Adrenal gland (tissue), 12 donors: ENCODE data around the gene LSM14B. TPM values are rescaled to one million over a fixed set of nuclear protein-coding genes. Genes with fewer than 3 reads are reported as not detected.

ENCODE experiments used
- DNase-seq, 7 donors: peaks; one replicate each; pipeline ENCODE4 v3.0.0-alpha.2; 2019 to 2020
- H3K27ac ChIP-seq, 5 donors: fragments of 200-600 bp; sonication (generic) in 4 of 5; 1 replicate in 3 of 5; 2 replicates in 2 of 5; pipeline versions ENCODE4 v1.5.1 to v1.8.0; 2016 to 2020; ENCODE audit warnings: mild to moderate bottlenecking in 1 of 5
- H3K27me3 ChIP-seq: fragments of 200-600 bp; 2 replicates; pipeline ENCODE4 v1.8.0; 2021
- H3K36me3 ChIP-seq, 2 donors: fragments of 200-600 bp; replicated peaks in 1 of 2; 1 replicate in 1 of 2; 2 replicates in 1 of 2; pipeline versions ENCODE4 v1.5.1 to v1.8.0; 2018 to 2022
- H3K4me1 ChIP-seq, 2 donors: fragments of 200-600 bp; replicated peaks in 1 of 2; 1 replicate in 1 of 2; 2 replicates in 1 of 2; pipeline versions ENCODE4 v1.5.1 to v1.8.0; 2018 to 2021
- H3K4me3 ChIP-seq, 4 donors: fragments of 200-600 bp; sonication (generic) in 3 of 4; one replicate each; pipeline ENCODE4 v1.5.1; 2016 to 2018
- H3K9me3 ChIP-seq, 3 donors: fragments of 200-600 bp; sonication (generic) in 1 of 3; replicated peaks in 1 of 3; 1 replicate in 2 of 3; 2 replicates in 1 of 3; pipeline versions ENCODE4 v1.5.1 to v1.8.0; 2016 to 2021
- POLR2A ChIP-seq, 2 donors: fragments of 450-650 bp; IDR thresholded peaks; one replicate each; pipeline ENCODE4 v1.6.1; 2017; ENCODE audit warnings: antibody characterized with exemption in 2 of 2, mild to moderate bottlenecking in 2 of 2, moderate library complexity in 1 of 2
- WGBS, 4 donors: extraction: QIAGEN DNeasy Blood & Tissue Kit in 2 of 4; methylation state at CpG; one replicate each; pipeline versions ENCODE4 v1.1.5 to v1.1.7; 2013 to 2017; 5-methylcytosine and 5-hydroxymethylcytosine counted together
- intact Hi-C, 2 donors: fragments of 100-400 bp; cut with DNase I; formaldehyde crosslinking; loops; one replicate each; pipeline versions ENCODE4 v1.14.1 to v1.15.0; 2022 to 2023
- polyA plus RNA-seq, 3 donors: library from polyadenylated mRNA; stranded (reverse); fragments of 200-250 nt in 2 of 3; fragments of 350-450 nt in 1 of 3; fragmentation: Illumina TruSeq in 1 of 3; extraction: RNeasy Lipid Tissue Mini Kit (QIAGEN cat#74804) in 1 of 3; gene quantifications; one replicate each; pipeline ENCODE4 v1.2.3, GENCODE V29; 2013 to 2014
- total RNA-seq, 9 donors: library from RNA; depleted of rRNA in 4 of 9; stranded (reverse); fragments of >200 nt in 4 of 9; fragments of 120-200 nt in 1 of 9; fragmentation: NEBNext Ultra II Directional in 1 of 9; extraction: Animal tissue kit (Norgen Biotek cat#: 25700) in 1 of 9; gene quantifications; one replicate each; pipeline versions ENCODE4 v1.1.0 to v1.2.4, GENCODE V29; 2013 to 2023
- TF ChIP-seq, protein P1 (sequence below), 6 experiments: fragments of 450-650 bp in 4 of 6; fragments of 200-600 bp in 2 of 6; sonication (generic) in 1 of 6; IDR thresholded peaks; 1 replicate in 5 of 6; 2 replicates in 1 of 6; pipeline versions ENCODE4 v1.5.1 to v1.8.0; 2016 to 2021; ENCODE audit warnings: antibody characterized with exemption in 6 of 6, mild to moderate bottlenecking in 2 of 6, moderate library complexity in 1 of 6
- donor health status: healthy with polysubstance abuse.
- donor health status: Bipolar disorder and iron deficiency.
- donor health status: DM: yes; HTN: yes; CAD: no.
- donor health status: DM: no; HTN: no; CAD: no.
- donor health status: DM: no; HTN: no; CAD: no.
- donor health status: DM: yes; HTN: yes; CAD: no.

LSM14B gene
- total and polyA plus RNA-seq, 12 donors: 17.6 to 47.0 (median 29.2) TPM

DNA sequence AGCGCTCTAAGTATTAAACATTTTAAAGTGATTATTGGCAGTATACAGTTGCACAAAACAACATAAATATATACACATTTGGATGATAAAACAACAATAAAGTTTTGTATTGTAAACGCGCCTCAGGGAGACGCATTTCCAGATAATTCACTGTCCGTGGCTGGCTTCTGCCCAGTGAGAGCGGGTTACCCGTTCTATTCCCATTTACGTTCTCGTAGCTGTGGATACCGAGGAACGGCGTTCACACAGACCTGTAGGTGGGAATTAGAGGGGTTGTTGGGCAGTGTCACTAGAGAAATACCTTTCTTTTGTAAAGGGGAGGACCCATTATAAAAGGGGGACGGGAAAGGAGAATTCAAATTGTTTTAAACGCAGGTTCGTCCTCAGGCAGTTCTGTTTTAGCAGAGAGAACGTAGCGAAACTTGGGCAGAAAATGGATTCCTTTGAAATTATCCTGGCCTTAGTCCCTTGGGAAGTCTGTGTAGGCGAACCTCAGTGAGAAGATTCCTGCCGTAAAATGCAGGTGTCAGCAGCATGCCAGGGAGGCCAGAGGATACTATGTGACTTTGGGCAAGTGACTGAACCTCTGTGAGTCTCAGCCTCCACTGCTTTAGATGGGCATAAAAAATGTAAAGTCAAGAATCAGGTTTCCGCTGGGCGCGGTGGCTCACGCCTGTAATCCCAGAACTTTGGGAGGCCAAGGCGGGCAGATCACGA is 61.3 kb downstream of the LSM14B start:
- peaks cover 0 to 7% of the 10 kb centered on the region in 2 donors for H3K36me3 ChIP-seq
- intact Hi-C loops: no loop called here
- WGBS, 4 donors: 26 to 28% (median 27%) methylated on average over 25 of the region's 25 CpGs
- peaks cover 16 to 35% of the 10 kb centered on the region in 2 donors for H3K4me1 ChIP-seq
- H3K27me3 ChIP-seq: no peaks in the 10 kb centered on the region
- H3K4me3 ChIP-seq: peak overlapping the region; percentile 49 to 96 (median 79)
- H3K27ac ChIP-seq: peak overlapping the region; percentile 61 to 99 (median 95)
- no peak for TF ChIP-seq POLR2A (IDR thresholded peaks at IDR 0.05)
- TF ChIP-seq, protein P1, sequence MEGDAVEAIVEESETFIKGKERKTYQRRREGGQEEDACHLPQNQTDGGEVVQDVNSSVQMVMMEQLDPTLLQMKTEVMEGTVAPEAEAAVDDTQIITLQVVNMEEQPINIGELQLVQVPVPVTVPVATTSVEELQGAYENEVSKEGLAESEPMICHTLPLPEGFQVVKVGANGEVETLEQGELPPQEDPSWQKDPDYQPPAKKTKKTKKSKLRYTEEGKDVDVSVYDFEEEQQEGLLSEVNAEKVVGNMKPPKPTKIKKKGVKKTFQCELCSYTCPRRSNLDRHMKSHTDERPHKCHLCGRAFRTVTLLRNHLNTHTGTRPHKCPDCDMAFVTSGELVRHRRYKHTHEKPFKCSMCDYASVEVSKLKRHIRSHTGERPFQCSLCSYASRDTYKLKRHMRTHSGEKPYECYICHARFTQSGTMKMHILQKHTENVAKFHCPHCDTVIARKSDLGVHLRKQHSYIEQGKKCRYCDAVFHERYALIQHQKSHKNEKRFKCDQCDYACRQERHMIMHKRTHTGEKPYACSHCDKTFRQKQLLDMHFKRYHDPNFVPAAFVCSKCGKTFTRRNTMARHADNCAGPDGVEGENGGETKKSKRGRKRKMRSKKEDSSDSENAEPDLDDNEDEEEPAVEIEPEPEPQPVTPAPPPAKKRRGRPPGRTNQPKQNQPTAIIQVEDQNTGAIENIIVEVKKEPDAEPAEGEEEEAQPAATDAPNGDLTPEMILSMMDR (IDR thresholded peaks at IDR 0.05): no peak
- no peaks in the 10 kb centered on the region for H3K9me3 ChIP-seq
- peak in 1 of 7 donors; percentile 46 for DNase-seq

Other genes starting within 250 kb of the LSM14B start
- gene TAF4, start 56.6 kb upstream of the LSM14B start, total RNA-seq: 10 to 100 TPM in 8 of 9 donors, 1 to 10 TPM in 1; 10.0 to 30.9 (median 15.6) TPM
- 10 to 100 TPM in 2 of 3 donors, 1 to 10 TPM in 1; 5.2 to 12.5 (median 10.9) TPM for gene TAF4, start 56.6 kb upstream of the LSM14B start, polyA plus RNA-seq
- 100 to 1,000 TPM; 216 to 518 (median 291) TPM for gene PSMA7, start 20.9 kb downstream of the LSM14B start, total RNA-seq
- gene PSMA7, start 20.9 kb downstream of the LSM14B start, polyA plus RNA-seq: 100 to 1,000 TPM; 175 to 292 (median 178) TPM
- gene SS18L1, start 21.3 kb downstream of the LSM14B start, total RNA-seq: 10 to 100 TPM in 8 of 9 donors, 1 to 10 TPM in 1; 9.0 to 45.7 (median 13.9) TPM
- gene SS18L1, start 21.3 kb downstream of the LSM14B start, polyA plus RNA-seq: 10 to 100 TPM in 2 of 3 donors, 1 to 10 TPM in 1; 9.2 to 36.6 (median 15.1) TPM
- gene MTG2, start 60.6 kb downstream of the LSM14B start, total RNA-seq: 10 to 100 TPM; 11.5 to 60.1 (median 43.1) TPM
- 10 to 100 TPM; 30.2 to 90.4 (median 84.3) TPM for gene MTG2, start 60.6 kb downstream of the LSM14B start, polyA plus RNA-seq
- gene HRH3, start 97.8 kb downstream of the LSM14B start, total RNA-seq: under 1 TPM in 2 of 9 donors, not detected in 7; 0.06 to 0.08 TPM
- under 1 TPM in 2 of 3 donors, not detected in 1; 0.13 to 0.80 TPM for gene HRH3, start 97.8 kb downstream of the LSM14B start, polyA plus RNA-seq
- 10 to 100 TPM; 27.8 to 96.7 (median 39.3) TPM for gene OSBPL2, start 116.0 kb downstream of the LSM14B start, total RNA-seq
- 10 to 100 TPM; 13.8 to 38.3 (median 18.8) TPM for gene OSBPL2, start 116.0 kb downstream of the LSM14B start, polyA plus RNA-seq
- gene ADRM1, start 180.5 kb downstream of the LSM14B start, total RNA-seq: 100 to 1,000 TPM in 7 of 9 donors, 10 to 100 TPM in 2; 87.2 to 254 (median 162) TPM
- gene ADRM1, start 180.5 kb downstream of the LSM14B start, polyA plus RNA-seq: 100 to 1,000 TPM in 1 of 3 donors, 10 to 100 TPM in 2; 50.6 to 125 (median 95.6) TPM
- 100 to 1,000 TPM in 4 of 9 donors, 10 to 100 TPM in 4, 1 to 10 TPM in 1; 2.3 to 146 (median 94.9) TPM for gene LAMA5, start 244.8 kb downstream of the LSM14B start, total RNA-seq
- 100 to 1,000 TPM in 2 of 3 donors, 1 to 10 TPM in 1; 2.0 to 537 (median 262) TPM for gene LAMA5, start 244.8 kb downstream of the LSM14B start, polyA plus RNA-seq